Measurements from ENCODE around the gene THSD7A.

The THSD7A gene

GRCh38 chr7:11369696-11370095 is 462.3 kb downstream of the THSD7A start:
- no peak for TF ChIP-seq CTCF (conservative IDR thresholded peaks at IDR 0.05; ENCODE audit: low read depth, low read length)
- no peak for DNase-seq (ENCODE audit: low read depth)
- no peak overlapping the region for H3K4me3 ChIP-seq (ENCODE audit: low read length)

- no peak for DNase-seq (ENCODE audit: low read depth)
- no peak overlapping the region for H3K4me3 ChIP-seq (ENCODE audit: low read length)
- no peak for TF ChIP-seq CTCF (conservative IDR thresholded peaks at IDR 0.05; ENCODE audit: low read depth, low read length)
Measured at GRCh38 chr7:11366118-11366517, 465.9 kb downstream of the THSD7A start.

- no peak for TF ChIP-seq CTCF (conservative IDR thresholded peaks at IDR 0.05; ENCODE audit: low read depth, low read length)
- no peak overlapping the region for H3K4me3 ChIP-seq (ENCODE audit: low read length)
- DNase-seq (ENCODE audit: low read depth): no peak
Measured at GRCh38 chr7:11358637-11359036, 473.4 kb downstream of the THSD7A start.

- no peak for TF ChIP-seq CTCF (conservative IDR thresholded peaks at IDR 0.05; ENCODE audit: low read depth, low read length)
- no peak overlapping the region for H3K4me3 ChIP-seq (ENCODE audit: low read length)
- peak; percentile 27 for DNase-seq (ENCODE audit: low read depth)
Measured at GRCh38 chr7:11355399-11356005, 476.5 kb downstream of the THSD7A start.

GRCh38 chr7:11346302-11346701 is 485.7 kb downstream of the THSD7A start:
- no peak overlapping the region for H3K4me3 ChIP-seq (ENCODE audit: low read length)
- TF ChIP-seq CTCF (conservative IDR thresholded peaks at IDR 0.05; ENCODE audit: low read depth, low read length): no peak
- DNase-seq (ENCODE audit: low read depth): no peak

GRCh38 chr7:11345621-11346020 is 486.4 kb downstream of the THSD7A start:
- TF ChIP-seq CTCF (conservative IDR thresholded peaks at IDR 0.05; ENCODE audit: low read depth, low read length): no peak
- peak; percentile 79 for DNase-seq (ENCODE audit: low read depth)
- no peak overlapping the region for H3K4me3 ChIP-seq (ENCODE audit: low read length)

GRCh38 chr7:11343818-11344413 is 488.1 kb downstream of the THSD7A start:
- no peak for DNase-seq (ENCODE audit: low read depth)
- peak; percentile 66 for TF ChIP-seq CTCF (conservative IDR thresholded peaks at IDR 0.05; ENCODE audit: low read depth, low read length)
- no peak overlapping the region for H3K4me3 ChIP-seq (ENCODE audit: low read length)

All from retinal pigment epithelial cell (primary cell).